ENCODE measurements around the gene GOLGA6L9.
"Not testable (repeated sequence)": the region's sequence is repeated elsewhere in the genome, so short reads cannot be mapped to it uniquely, and the experiment has no call there.

The GOLGA6L9 gene

GRCh38 chr15:82469381-82469780 is 39.8 kb downstream of the GOLGA6L9 start:
- DNase-seq: not testable (repeated sequence)

GRCh38 chr15:82472269-82472982 is 42.8 kb downstream of the GOLGA6L9 start:
- not testable (repeated sequence) for DNase-seq

GRCh38 chr15:82474596-82475325 is 45.1 kb downstream of the GOLGA6L9 start:
- not testable (repeated sequence) for DNase-seq

GRCh38 chr15:82475345-82475967 is 45.8 kb downstream of the GOLGA6L9 start:
- DNase-seq: not testable (repeated sequence)

- DNase-seq: not testable (repeated sequence)
These were observed 47.2 kb downstream of the GOLGA6L9 start for GRCh38 chr15:82476697-82477342.

GRCh38 chr15:82477343-82478057 is 47.9 kb downstream of the GOLGA6L9 start:
- DNase-seq: not testable (repeated sequence)
